Head of caudate nucleus (tissue), 42 donors: ENCODE results near the gene RELL1.

ENCODE experiments used
- DNase-seq, 42 donors: peaks; one replicate each; pipeline versions ENCODE4 v3.0.0 to v3.0.0-alpha.2; 2020 to 2021; ENCODE audit warnings: mixed read lengths in 7 of 42
- intact Hi-C: fragments of 100-400 bp; cut with DNase I; formaldehyde crosslinking; loops from one replicate; pipeline ENCODE4 v1.15.0; 2022

RELL1 gene

DNA sequence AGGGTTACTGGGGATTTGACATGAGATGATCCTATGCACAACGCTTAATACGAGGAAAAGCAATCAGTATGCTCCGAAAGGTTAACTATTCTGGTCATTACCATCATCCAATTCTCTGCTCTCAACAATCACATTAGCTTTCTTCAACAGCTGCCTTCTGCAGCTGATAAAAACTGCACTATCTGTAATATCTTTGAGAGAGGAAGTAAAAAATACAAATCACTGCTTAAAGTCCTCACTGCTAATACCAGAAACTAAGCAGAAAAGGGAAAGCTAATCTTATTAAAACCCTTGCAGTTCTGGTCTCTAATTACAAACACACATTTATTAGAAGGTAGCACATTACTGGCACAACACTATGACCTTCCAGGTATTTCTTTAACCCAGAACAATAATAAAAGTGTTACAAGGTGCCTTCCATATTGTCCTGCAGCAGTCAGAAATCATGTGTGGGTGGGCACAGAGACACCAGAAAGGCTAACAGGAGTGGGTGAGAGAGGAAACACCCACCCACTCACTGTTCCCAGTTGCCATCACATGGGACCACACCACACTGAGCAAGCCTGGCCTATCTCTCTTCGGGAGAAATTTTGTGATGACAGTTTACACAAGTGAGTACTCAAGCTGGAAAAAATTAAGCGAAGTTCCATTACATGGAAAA is 71.0 kb downstream of the RELL1 start:
- DNase-seq = no peak
- intact Hi-C loops = no loop called here

DNA sequence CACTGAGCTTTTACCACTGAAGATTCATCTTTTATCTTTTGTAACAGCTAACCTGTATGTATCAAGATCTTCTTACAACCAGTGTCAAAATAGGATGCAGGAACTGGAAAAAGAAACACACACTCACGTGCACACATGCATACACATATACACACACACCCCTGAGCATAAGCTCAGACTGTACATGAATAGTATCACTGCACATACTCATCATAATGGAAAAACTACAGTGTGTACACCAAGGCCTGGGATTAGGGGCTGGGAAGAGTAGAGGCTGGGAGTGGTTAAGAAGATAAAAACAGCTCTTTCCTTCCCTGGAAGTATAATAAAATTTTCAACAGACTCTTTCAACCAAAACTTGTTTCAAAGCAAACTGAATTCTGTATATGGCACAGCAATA is 73.4 kb downstream of the RELL1 start:
- intact Hi-C loops = no loop called here
- no peak for DNase-seq

DNA sequence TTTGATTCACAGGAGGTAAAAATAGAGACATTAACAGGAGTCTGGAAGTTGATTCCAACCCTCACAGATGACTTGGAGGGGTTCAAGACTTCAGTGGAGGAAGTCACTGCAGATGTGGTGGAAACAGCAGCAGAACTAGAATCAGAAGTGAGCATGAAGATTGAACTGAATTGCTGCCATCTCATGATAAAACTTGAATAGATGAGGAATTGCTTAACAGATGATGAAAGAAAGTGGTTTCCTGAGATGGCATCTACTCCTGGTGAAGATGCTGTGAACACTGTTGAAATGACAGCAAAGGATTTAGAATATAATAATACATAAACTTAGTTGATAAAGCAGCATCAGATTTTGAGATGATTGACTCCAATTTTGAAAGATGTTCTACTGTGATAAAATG is 76.5 kb downstream of the RELL1 start:
- intact Hi-C loops = loop anchor here (5.0 kb wide), 1 partner anchor 188 kb away; no protein-coding TSS in a partner anchor
- no peak for DNase-seq

DNA sequence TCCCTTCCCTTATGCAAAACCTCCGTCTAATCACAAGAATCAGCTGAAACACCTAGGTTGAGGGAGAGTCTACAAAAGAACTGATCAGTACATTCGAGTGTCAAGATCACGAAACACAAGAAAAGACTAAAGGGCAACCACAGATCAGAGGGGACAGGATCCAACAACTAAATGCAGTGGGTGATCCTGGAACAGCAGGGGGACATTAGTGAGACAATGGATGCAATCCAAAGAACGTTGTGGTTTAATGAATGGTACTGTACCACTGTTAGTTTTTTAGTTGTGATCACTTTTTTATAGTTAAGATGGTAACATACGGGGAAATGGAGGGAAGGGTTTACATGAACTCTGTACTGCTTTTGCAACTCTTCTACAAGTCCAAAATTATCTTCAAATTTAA is 79.2 kb downstream of the RELL1 start:
- DNase-seq = no peak
- intact Hi-C loops = loop anchor here (5.0 kb wide), 1 partner anchor 190 kb away; no protein-coding TSS in a partner anchor

DNA sequence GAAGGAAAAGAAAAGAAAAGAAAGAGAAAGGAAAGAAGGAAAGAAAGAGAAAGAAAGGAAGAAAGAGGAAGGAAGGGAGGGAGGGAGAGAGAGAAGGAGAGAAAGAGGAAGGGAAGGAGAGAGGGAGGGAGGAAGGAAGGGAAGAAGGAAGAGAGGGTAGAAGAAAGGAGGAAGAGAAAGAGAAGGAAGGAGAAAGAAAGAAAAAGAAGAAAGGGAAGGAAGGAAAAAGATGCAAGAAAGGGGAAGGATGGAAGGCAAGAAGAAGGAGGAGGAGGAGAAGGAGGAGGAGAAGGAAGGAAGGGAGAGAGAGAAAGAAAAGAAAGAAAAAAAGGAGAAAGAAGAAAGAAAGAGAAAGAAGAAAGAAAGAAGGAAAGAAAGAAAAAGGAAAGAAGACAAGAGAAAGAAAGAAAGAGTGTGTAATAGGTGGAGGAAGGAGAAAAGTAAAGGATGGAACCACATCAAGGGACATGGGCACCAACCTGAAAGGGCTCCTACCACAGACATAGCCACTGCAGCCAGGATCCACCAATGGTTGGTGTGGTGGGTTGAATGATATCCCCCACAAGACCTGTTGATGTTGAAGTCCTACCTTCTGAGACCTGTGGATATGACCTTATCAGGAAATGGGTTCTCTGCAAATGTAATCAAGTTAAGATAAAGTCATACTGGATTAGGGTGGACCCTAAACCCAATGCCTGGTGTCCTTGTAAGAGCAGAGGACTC is 80.2 kb downstream of the RELL1 start:
- intact Hi-C loops = loop anchor here (5.0 kb wide), 1 partner anchor 191 kb away; no protein-coding TSS in a partner anchor

DNA sequence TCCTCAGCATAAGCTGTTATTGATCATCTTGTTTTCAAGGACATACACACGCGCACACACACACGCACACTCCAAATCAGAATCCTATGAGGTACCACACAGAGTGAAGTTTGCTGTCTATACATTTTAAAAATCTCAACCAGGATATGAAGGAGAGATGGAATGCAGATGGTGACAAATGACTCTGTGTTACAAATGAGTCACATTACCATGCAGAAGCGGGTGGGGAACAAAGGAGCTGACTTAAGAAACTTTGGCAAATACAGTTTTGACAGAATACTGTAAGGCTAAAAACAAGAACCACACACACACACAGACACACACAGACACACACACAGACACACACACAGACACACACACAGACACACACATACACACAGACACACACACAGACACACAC is 81.7 kb downstream of the RELL1 start:
- DNase-seq = no peak
- intact Hi-C loops = no loop called here

More for the DNA sequence above, 80.2 kb downstream of the RELL1 start:
- no peak for DNase-seq

DNA sequence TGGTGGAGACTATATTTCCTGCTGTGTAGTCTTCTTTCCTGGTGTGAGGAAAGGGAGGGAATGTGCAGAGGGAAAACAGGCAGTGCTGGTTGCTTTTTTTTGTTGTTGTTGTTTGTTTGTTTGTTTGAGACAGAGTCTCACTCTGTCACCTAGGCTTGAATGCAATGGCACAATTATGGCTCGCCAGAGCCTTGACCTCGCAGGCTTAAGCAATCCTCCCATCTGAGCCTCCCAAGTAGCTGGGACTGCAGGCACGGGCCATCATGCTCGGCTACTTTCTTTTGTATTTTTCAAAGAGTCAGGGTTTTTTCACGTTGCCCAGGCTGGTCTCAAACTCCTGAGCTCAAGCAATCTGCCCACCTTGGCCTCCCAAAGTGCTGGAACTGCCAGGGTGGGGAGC is 82.5 kb downstream of the RELL1 start:
- DNase-seq = no peak
- intact Hi-C loops = no loop called here

DNA sequence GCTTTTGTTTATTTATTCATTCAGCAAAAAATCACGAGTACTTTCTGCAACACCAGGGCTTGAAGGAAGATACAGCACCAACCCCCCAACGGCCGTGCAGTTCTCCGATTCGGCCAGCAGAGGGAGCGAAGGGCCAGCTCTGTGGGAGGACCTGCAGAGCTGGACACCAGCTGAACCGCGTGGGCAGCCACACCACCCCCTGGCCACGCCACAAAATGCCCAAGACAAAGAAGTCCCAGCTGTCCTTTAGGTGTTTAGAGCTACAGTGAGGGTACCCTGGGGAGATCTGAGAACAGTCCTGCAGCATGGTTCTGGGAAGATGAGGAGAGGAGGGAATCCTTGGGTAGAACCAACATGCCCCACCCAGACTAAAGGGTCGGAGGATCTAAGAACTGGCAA is 83.1 kb downstream of the RELL1 start:
- intact Hi-C loops = no loop called here
- DNase-seq = peak; percentile 40 to 94 (median 86)

DNA sequence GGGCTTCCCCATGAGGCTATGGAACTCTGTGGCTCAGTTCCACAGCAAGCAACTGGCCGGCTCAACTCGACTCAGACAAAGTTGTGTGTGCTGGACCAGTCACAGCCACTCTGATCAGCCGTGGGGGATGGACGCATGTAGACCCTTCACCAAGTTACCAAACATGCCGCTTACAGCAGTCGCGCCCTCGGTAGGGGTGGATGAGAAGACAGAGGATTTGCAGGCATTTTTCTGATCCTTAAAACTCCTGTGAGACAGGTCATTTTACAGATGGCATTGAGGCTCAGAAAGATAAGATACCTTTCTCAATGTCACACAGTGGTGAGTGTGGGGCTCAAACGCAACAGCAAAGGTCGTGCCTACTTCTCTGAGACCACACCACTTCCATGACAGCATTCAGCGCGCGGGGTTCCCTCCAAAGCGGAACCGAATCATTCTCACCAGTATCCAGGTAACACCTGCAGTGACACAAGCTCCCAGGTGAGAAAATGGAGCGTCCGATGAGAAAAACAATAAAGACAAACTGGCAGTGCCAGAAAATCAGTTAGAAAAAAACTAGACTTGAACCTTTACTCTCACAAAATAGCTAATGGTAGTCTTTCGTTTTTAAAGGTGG is 83.6 kb downstream of the RELL1 start:
- intact Hi-C loops = no loop called here
- DNase-seq = no peak

DNA sequence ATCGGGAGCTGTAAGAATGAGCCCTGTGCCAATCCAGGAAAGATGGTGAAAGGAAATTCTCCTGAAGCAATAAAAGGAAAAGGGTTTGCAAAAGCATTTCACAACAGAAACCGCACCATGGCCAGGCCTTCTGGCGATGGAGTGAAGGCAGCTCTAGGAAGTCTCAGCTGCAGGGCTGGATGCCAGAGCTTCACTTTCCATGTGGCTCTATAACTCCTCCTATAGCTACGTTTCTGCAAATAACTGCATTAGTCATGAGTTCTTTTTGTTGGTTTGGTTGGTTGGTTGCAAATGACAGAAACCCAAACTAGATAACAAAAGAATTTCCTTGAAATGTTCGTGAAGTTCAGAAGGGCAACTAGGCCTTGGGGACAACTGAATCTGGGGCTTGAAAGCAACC is 84.6 kb downstream of the RELL1 start:
- intact Hi-C loops = no loop called here
- DNase-seq = no peak

DNA sequence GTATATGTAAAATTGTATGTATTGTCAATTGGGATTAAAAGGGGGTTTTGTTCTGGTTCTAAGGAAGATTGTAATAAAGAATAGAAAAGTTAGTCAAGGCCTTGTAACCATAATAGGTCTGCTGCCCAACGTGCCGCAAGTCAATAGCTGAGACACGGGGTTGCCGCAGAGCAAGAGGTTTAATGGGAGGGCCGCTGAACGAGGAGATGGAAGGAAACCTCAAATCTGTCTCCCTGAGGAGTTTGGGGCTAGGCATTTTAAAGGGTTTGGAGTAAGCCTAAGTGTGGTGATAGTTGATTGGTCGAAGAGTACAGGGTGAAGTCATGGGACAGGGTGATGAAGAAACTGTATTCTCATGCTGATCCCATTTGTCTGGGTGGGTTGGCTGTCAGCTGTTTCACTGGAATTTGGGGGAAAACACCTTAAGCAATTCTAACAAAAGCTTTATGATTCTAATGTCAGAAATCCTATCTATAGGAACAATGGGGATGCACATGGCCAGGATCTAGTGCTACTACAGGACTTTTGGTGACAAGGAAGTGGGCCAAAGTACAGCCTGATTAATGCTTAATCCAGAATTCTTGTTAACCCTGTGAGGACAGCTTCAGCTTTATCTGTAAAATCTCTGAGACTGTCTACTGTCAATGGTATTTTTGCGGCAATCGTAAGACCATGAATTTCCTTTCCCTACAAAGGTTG is 86.9 kb downstream of the RELL1 start:
- intact Hi-C loops = no loop called here
- no peak for DNase-seq

DNA sequence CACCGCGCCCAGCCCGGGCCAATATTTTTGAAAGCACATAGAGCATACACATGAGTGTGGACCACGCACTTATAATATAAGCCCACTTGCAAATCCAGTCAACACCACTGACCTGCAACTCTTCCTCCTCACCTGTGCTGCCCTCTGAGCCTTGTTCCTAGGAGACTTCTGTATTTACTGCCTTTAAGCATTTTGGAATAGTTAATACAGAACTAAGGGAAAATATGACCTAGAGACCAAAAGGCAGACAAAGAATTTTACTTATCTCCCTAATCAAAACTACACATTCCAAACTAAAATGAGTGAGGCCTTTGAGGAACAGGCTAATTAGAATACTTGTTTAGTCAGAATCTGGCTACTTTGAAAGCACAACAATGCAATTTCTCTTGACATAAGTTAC is 89.1 kb downstream of the RELL1 start:
- intact Hi-C loops = no loop called here
- DNase-seq = no peak

DNA sequence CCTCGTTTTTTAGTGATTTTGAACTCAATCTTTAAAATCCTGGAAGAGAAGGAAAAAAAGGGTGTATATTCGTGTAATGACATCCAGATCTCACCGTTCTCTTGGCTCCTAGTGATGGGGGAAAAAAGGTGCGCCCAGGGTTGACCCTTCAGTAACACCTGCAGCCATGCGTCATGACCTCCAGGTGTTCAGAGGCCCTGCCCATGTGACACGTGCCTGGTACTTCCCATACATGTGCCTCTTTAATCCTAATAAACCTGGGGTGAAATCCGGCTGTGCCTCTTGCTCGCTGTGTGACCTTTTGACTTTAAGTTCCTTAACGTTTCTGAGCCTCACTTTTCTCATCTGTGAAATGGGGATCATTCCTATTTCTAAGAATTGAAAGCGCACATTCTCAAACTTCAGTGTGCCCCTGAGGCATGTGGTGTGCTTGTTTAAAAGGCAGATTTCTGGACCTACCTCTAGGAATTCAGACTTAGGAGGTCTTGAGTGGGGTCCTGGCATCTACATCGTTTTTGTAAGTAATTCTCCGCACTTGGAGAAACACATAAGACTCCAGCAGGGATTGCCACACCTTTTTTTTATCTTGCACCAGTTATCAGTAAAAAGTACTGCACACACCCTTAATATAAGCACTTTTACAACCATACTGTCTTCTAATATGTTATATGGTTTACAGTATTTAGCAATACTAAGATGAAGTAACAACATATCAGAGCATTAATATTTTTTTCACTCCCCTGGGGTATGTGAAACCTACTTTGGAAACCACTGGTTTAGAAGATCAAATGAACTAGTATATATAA is 90.1 kb downstream of the RELL1 start:
- intact Hi-C loops = no loop called here
- no peak for DNase-seq

DNA sequence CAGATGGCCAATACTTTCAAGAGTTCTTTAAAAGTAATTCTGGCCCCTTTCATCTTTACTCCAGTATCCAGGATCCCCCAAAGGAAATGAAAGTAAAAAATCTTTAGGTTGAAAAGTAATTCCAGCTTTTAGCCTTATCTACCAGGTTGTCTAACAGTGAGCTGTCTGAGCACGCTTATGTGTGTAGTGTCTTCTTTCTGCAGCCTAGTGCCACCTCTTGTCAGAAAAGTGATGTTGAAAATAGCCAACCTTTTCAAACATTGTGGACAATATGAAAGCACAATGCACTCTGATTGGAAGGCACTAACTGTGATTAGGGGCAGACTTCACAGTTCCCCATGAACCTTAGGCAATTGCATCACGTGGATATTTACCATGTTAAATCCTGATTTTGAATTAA is 92.1 kb downstream of the RELL1 start:
- DNase-seq = no peak
- intact Hi-C loops = no loop called here

DNA sequence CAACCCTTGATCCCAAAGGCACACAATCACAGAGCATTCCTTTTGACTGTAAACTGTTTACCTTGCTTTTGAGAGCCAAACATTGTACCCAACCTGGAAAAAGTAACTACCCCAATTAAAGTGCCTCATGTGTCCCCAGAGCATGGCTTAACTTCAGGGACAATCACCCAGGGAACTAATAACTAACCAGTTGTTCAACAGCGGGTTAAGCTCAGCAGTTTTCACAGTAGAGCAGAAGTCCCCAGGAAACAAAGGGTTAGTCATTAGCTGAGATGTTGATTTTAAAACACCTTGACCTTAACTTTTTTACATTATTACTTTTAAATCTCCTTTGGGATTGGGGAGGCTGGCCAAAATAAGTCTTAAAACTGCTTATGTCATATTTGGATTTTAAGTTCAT is 94.8 kb downstream of the RELL1 start:
- no peak for DNase-seq
- intact Hi-C loops = no loop called here

DNA sequence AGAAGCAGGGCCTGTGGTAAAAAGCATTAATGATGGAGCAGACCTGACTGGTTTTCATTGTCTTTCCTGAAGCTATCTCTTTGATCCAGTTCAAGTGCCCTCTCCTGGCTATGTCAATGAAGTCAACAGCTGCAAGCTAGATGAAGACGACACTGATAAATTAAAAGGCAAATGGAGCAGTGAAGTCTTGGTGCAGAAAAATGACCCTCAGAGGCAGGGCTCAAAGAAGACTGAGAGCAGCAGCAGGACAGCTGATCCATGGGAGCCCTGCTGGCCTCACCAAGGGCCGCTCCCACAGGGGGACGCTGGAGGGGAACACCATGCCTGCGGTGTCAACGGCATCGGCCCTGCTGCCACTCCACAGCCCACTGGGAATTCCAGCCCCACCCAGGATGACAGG is 96.2 kb downstream of the RELL1 start:
- intact Hi-C loops = no loop called here
- DNase-seq = no peak

DNA sequence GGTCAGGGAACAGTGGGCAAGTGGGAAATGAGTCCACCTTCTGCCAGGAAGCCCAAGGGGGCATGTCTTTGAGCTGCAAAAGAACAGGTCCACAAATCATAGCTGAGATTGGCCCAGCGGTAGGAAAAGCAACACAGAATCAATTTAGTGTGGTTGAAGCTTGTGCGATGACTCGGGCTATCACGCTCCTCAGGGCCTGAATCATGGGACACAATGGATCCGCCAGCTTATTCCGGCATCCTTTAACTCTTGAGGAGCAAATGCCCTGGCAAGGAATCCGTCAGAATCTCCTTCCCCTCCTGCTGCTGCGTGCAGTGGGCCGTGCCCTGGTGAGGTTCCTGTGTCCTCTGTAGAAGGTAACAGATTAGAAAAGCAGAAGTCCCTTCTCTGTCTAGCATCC is 98.0 kb downstream of the RELL1 start:
- no peak for DNase-seq
- intact Hi-C loops = no loop called here

DNA sequence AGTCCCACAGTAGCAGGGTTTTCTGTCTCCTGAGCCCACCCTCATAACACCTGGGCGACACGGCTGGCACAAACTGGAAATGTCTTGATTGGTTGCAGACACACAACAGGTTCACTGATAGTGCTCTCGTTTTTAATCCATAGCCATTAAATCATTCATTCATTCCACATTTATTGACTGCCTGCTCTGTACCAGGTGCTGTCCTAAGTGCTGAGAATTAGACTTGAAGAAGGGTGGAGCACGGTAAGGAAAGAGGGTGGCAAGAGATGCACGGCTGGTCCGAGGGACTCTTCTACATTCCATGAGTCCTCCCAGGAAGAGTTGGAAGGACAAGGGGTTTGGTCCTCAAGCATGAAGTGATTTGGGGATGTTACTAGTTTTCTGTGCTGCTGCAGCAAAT is 100.0 kb downstream of the RELL1 start:
- no peak for DNase-seq
- intact Hi-C loops = no loop called here

DNA sequence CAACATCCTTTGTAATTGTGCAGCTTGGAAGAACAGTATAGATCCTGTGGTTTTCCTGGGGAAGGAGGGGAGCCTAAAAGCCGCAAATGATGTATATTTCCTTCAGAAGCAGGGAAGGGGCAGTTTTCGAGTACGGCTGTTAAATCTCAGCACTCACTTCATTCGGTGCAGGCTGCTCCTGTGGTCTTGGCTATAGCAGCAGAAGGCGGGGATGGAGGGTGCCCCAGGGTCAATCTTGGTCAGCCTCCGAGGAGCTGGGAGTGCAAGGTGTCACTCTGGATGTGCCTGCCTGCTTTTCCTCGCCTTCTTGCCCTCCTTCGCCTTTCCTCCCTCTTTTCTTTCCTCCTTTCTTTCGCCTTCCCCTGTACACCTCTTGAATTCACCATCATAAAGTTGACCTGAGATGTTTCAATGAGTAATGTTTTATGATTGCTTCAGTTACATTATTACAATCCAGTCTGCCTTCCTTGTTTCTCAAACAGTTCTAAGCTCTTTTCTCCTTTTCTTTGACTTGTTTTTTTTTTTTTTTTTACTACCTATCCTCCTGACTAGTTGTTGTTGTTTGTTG is 101.6 kb downstream of the RELL1 start:
- DNase-seq = no peak
- intact Hi-C loops = no loop called here
